ENCODE measurements around the gene KDF1.

Gene KDF1

GRCh38 chr1:26910343-26911160 is 49.7 kb downstream of the KDF1 start:
- Histone ChIP-seq H3K36me3 (ENCODE audit: control insufficient read depth in 1 of 2, insufficient read depth in 2 of 2, low read length in 2 of 2) (peaks cover 0 to 4% of the 10 kb centered on the region in 2 donors), H3K9ac (ENCODE audit: low read depth in 1 of 2, low read length in 2 of 2) (peak overlapping the region; percentile 39 to 97), H3K4me1 (ENCODE audit: control insufficient read depth in 1 of 2, insufficient read depth in 2 of 2, low read length in 2 of 2) (peaks cover 29 to 42% of the 10 kb centered on the region in 2 donors), H3K27ac (ENCODE audit: low read depth, low read length) (no peak overlapping the region), H3K9me3 (ENCODE audit: control insufficient read depth in 1 of 2, low read length in 2 of 2) (no peaks in the 10 kb centered on the region), H3K4me3 (ENCODE audit: low read depth in 1 of 2, low read length in 2 of 2) (peak overlapping the region; percentile 66 to 83), H3K27me3 (ENCODE audit: control insufficient read depth in 1 of 2, insufficient read depth in 2 of 2, low read length in 2 of 2) (no peaks in the 10 kb centered on the region)

GRCh38 chr1:26909951-26910342 is 50.3 kb downstream of the KDF1 start:
- Histone ChIP-seq H3K36me3 (ENCODE audit: control insufficient read depth in 1 of 2, insufficient read depth in 2 of 2, low read length in 2 of 2) (peaks cover 0 to 4% of the 10 kb centered on the region in 2 donors), H3K27me3 (ENCODE audit: control insufficient read depth in 1 of 2, insufficient read depth in 2 of 2, low read length in 2 of 2) (no peaks in the 10 kb centered on the region), H3K4me3 (ENCODE audit: low read depth in 1 of 2, low read length in 2 of 2) (peak overlapping the region in 1 of 2 donors; percentile 66), H3K9ac (ENCODE audit: low read depth in 1 of 2, low read length in 2 of 2) (no peak overlapping the region), H3K4me1 (ENCODE audit: control insufficient read depth in 1 of 2, insufficient read depth in 2 of 2, low read length in 2 of 2) (peaks cover 23 to 38% of the 10 kb centered on the region in 2 donors), H3K9me3 (ENCODE audit: control insufficient read depth in 1 of 2, low read length in 2 of 2) (no peaks in the 10 kb centered on the region), H3K27ac (ENCODE audit: low read depth, low read length) (no peak overlapping the region)

- peaks cover 22 to 38% of the 10 kb centered on the region in 2 donors for H3K4me1 ChIP-seq (ENCODE audit: control insufficient read depth in 1 of 2, insufficient read depth in 2 of 2, low read length in 2 of 2)
- H3K9ac ChIP-seq (ENCODE audit: low read depth in 1 of 2, low read length in 2 of 2), result no peak overlapping the region
- no peak overlapping the region for H3K4me3 ChIP-seq (ENCODE audit: low read depth in 1 of 2, low read length in 2 of 2)
- no peaks in the 10 kb centered on the region for H3K27me3 ChIP-seq (ENCODE audit: control insufficient read depth in 1 of 2, insufficient read depth in 2 of 2, low read length in 2 of 2)
- peak overlapping the region; percentile 1 for H3K27ac ChIP-seq (ENCODE audit: low read depth, low read length)
- H3K9me3 ChIP-seq (ENCODE audit: control insufficient read depth in 1 of 2, low read length in 2 of 2), result no peaks in the 10 kb centered on the region
- peaks cover 0 to 4% of the 10 kb centered on the region in 2 donors for H3K36me3 ChIP-seq (ENCODE audit: control insufficient read depth in 1 of 2, insufficient read depth in 2 of 2, low read length in 2 of 2)
These were observed 53.0 kb downstream of the KDF1 start for GRCh38 chr1:26907071-26907917.

- Histone ChIP-seq H3K27ac (ENCODE audit: low read depth, low read length) (no peak overlapping the region), H3K36me3 (ENCODE audit: control insufficient read depth in 1 of 2, insufficient read depth in 2 of 2, low read length in 2 of 2) (peaks cover 6 to 9% of the 10 kb centered on the region in 2 donors), H3K9ac (ENCODE audit: low read depth in 1 of 2, low read length in 2 of 2) (peak overlapping the region; percentile 88 to 94), H3K9me3 (ENCODE audit: control insufficient read depth in 1 of 2, low read length in 2 of 2) (no peaks in the 10 kb centered on the region), H3K27me3 (ENCODE audit: control insufficient read depth in 1 of 2, insufficient read depth in 2 of 2, low read length in 2 of 2) (no peaks in the 10 kb centered on the region), H3K4me3 (ENCODE audit: low read depth in 1 of 2, low read length in 2 of 2) (peak overlapping the region; percentile 91 to 94), H3K4me1 (ENCODE audit: control insufficient read depth in 1 of 2, insufficient read depth in 2 of 2, low read length in 2 of 2) (peaks cover 8 to 26% of the 10 kb centered on the region in 2 donors)
These were observed 59.3 kb downstream of the KDF1 start for GRCh38 chr1:26900815-26901511.

- Histone ChIP-seq H3K27me3 (ENCODE audit: control insufficient read depth in 1 of 2, insufficient read depth in 2 of 2, low read length in 2 of 2) (no peaks in the 10 kb centered on the region), H3K4me1 (ENCODE audit: control insufficient read depth in 1 of 2, insufficient read depth in 2 of 2, low read length in 2 of 2) (peaks cover 8 to 20% of the 10 kb centered on the region in 2 donors), H3K4me3 (ENCODE audit: low read depth in 1 of 2, low read length in 2 of 2) (peak within 1 kb of the TSS; percentile 91 to 94), H3K9ac (ENCODE audit: low read depth in 1 of 2, low read length in 2 of 2) (peak within 1 kb of the TSS; percentile 88 to 94), H3K36me3 (ENCODE audit: control insufficient read depth in 1 of 2, insufficient read depth in 2 of 2, low read length in 2 of 2) (peaks cover 6 to 13% of the 10 kb centered on the region in 2 donors), H3K9me3 (ENCODE audit: control insufficient read depth in 1 of 2, low read length in 2 of 2) (no peaks in the 10 kb centered on the region), H3K27ac (ENCODE audit: low read depth, low read length) (peak within 1 kb of the TSS; percentile 70)
These were observed 60.1 kb downstream of the KDF1 start, which contains the start of gene GPATCH3 for GRCh38 chr1:26900001-26900814. Gene GPATCH3 (minus strand): TSS chr1:26900467. CDS start chr1:26900442, 25 bp downstream.
